Stimulated activated CD4-positive, alpha-beta T cell treated with anti-CD3 and anti-CD28 coated beads, Interleukin-4, amount 100 ng/mL, for 1 hour (primary cell): ENCODE data around the gene KCNMA1.
A peak's percentile ranks its signal among the peaks of the same experiment; 100 is the strongest.

Experiments
- DNase-seq: peaks from one replicate; pipeline ENCODE4 v3.0.0-alpha.2; 2020

The KCNMA1 gene

DNA sequence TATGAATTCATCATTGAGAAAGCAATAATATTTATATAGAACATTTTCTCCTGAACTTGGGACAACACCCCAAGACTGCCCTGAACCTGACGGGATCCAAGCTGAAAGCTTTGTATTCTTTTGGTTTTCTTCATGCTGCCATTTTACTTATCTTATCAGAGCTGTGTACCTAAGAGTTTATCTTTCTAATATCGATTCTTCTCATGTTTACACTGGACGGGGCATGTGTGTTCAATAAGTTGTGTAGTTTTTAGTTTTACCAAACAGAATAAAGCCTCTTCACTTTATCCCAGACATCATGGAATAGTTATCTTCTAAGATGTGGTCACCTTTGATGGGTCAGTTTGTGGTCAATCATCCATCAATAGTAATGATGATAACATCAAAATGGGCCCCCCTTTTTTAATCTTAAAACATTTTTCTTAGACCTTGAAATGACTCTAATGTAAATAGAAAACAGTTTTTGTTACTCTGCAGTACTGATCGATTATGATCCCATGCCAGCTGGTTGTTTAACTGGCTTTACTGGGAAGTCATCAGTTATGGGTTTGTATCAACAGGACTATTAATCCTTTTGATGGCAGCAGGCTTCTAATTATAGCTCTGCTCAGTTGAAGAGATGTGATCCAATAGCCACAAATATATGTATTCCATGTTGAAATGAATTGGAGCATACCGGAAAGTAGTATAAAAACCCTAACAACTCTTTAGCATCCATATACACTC lies 446.1 kb downstream of the KCNMA1 start:
- DNase-seq, result no peak

DNA sequence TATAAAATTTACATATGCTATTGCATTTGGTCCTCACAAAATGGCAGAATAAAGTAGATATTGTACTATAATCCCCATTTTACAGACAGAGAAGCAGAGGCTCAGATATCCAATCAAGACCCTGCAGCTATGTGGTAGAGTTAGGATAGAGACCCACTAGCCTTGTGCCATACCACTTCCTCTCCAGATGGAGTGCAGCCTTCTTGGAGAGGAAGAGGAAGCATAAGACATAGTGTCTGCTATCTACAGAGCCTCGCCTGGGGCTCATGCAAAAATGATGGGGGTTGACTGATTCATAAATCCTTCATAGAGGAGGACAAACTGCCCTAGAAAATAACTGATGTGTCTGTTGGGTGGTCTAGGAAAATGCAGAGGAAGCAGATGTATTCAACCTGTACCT lies 447.3 kb downstream of the KCNMA1 start:
- no peak for DNase-seq

DNA sequence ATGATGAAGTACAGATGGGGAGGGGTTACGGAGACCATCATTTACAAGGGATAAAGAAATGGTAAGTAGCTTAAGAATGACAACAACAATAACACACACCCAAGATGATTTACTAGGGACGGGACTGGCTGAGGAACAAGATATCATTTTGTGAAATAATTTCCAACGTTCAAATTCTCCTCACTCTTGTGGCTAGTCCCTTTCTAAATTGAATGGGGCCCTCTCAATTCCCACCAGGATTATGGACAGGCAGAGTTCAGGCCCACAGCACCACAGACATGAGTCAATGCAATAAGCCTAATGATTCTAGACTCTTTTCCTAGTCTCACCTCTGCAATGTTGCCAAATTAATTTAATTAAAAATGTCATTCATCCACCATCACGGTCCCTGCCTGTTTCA lies 448.1 kb downstream of the KCNMA1 start:
- DNase-seq, result no peak

DNA sequence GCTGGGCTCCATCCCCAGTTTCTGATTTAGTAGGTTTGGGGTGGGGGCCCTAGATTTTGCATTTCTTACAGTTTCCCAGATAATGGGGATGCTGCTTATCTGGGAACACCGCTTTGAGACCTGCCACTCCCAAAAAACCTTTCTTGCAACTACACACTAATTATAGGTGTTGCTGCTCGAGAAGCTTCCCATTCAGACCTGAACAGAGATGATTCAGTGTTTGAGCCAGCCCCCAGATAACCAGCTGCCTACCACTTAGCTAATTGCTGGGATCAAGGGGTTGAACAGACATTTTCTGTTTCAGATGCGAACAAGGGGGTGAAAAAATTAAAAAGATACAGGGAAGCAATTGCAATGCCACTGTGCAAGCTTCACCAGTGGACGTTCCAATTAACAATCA lies 448.5 kb downstream of the KCNMA1 start:
- no peak for DNase-seq

DNA sequence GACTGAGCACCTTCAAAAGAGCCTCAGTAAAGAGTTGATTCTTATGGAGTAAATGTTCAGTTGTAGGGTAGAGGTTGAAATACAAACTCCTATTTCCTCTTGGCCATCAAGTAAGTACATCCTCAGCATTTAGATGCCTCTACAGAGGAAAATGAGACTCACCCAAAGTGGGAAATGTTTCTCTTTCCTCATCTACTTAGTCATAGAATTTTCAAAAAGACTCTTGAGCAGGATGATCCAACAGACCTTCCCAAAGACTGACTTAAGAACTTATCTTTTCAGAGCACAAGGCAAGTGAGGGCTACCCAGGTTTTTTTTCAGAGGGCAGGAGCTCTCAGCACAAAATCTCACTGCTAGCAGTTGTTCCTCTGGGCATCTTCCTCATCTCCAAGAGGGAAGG lies 449.1 kb downstream of the KCNMA1 start:
- DNase-seq, result no peak

DNA sequence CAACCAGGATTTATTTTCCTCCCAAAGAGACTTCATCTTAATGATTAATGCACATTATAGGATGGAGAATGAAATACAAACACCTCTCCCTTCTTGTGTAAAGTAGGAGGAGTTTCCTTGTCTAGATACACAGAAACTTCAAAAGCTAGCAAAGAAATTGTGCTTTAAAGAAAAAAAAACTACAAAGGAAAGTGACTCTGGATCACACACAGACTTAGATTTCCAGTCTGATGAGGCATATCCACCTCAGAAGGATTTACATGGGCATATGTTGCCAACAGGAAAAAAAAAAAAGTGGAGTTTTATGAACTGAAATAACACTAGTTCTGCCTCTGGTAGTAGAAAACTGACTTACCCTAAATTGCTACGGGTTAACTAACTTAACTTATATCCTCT lies 449.6 kb downstream of the KCNMA1 start:
- no peak for DNase-seq

DNA sequence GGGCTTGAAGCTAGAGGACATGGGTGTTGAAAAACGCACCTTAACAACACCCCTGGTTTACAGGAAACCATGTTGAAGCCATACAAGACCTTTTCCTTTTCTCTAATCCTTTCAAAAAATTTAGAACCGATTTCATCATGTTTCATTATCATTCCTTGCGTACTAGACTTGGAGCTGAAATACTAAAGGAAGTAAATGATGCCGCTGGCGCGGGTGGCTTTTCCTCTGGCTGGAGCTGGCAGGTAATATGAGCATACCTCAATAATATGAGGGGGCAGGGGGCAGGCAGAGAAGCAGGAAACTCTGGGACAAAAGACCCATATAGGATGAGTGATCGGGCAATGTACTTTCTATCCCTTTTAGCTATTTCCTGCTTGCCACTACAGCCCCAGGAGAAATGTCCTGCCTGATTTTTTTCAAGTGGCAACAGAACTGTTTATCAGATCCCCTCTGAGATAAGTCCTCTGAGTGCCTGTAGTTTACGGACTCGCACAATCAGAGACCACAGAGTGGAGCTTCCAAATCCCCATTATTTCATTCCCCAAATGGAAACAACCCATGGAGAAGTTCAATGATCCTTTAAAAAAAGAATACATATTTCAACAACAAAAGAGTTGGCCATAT lies 450.1 kb downstream of the KCNMA1 start:
- no peak for DNase-seq

DNA sequence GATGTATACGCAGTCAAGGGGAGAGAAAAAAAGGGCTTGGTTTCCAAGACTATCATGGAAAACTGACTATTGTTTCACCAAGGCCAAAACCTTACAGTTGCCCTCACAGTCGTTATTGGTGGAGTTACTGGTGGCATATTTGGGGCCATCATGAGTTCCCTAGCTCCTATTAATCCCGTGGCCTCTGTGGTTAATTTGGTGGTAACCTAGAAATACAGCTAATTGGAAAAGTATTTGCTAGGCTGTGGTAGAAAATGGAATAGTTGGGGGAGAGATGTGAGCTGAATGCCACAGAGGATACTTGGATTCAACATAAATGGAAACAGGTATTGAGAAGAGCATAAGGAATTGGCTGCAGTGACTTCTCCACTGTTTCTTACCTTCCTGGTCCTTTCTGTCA lies 450.7 kb downstream of the KCNMA1 start:
- DNase-seq, result no peak

DNA sequence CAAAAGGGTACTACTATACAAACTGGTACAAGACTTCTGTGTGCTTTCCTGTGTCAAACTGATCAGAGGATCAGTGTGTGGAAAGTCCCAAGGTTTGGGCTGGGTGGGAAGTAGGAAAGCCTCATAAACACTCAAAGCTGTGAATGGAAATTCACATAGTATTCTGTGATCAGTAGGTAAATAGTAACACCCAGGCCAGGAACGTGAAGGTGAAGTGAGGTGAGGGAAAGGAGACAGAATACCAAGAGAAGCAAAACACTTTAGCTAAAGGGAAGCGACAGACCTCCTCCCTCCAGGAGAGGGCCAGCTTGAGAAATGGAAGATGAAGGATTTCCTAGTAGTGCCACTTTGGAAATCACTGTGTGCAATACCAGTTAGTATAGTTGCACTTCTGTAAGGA lies 451.9 kb downstream of the KCNMA1 start:
- DNase-seq, result no peak

DNA sequence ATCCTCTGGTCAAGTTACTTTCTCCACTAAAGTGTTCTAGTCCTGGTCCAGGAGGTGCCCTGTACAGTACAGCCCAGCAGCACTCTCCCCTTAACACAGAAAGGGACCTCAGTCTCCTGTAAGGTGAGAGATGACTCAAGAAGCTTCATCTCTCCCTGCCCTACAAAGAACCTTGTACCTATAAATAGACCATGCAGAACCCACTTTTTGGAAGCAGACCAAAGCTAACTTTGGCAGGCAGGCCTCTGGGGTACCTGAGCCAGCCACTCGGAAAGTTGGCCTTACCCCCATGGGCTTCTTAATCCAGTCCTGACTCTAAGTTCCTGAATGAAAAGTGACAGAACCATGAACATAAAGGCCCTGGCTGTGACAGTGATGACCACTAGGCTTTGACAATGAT lies 454.8 kb downstream of the KCNMA1 start:
- DNase-seq, result no peak

DNA sequence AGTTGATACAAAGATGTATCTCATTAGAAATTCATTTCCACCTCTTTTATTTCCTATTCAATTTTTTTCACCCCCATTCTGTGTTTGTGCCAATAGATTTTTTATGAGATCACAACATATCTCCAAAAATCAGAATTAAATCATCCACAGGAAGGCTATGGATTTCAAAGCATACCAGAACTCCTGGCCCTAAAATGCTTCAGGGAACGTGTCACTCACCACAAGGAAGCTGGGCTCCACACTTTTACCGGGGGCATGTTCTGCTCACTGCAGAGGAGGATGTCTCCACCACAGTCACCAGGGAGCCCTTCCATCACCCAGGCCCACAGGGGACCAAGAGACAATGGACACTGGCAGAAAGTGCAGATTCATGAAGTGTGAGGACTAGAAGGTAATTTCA lies 456.8 kb downstream of the KCNMA1 start:
- DNase-seq, result no peak

DNA sequence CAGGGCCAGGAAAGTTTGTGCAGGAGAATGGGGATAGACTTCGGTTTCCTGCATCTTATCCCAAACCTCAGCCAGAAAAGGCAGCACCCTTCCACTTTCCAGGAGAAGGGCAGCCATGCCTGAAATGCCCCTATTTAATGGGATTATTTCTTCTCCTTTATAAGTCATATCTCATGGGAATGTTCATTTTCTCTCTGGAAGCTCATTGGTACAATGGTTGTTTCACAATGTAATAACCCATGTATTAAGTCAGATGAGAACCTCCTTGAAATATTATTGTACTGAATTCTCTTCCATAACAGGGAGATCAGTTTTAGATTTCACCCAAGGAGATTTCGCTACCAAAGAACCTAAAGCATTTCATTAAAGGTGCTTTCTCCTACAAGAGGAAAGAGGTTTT lies 457.5 kb downstream of the KCNMA1 start:
- no peak for DNase-seq

DNA sequence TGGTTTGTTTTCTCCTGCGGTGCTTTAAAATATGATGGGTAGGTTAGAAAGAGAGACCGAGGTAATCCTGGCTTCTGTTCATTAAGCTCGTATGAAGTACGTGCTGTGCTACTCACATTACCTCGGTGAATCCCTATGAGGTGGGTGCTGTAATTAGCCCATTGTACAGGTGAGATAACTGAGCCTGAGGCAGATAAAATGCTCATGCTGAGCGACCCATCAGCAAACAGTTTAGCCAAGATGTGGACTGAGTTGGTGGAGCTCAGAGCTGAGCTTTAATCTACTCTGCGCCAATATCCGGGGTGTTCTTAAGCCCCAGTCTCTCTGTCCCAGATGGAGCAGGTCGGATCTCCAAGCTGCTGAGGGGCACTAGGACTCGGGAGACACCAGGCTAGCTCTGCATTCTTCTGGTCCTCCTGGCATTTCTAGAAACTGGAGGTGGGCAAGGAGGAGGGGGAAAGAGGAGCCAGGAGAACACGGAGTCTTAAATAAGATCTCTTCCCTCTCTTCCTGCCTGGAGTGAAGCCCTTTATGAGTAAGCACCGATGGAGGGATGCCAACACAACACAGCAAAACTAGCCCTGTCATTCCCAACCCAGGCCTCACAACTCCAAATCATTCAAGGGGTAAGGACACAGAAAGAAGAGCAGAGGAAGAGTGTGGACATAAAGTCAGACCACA lies 458.5 kb downstream of the KCNMA1 start:
- no peak for DNase-seq

DNA sequence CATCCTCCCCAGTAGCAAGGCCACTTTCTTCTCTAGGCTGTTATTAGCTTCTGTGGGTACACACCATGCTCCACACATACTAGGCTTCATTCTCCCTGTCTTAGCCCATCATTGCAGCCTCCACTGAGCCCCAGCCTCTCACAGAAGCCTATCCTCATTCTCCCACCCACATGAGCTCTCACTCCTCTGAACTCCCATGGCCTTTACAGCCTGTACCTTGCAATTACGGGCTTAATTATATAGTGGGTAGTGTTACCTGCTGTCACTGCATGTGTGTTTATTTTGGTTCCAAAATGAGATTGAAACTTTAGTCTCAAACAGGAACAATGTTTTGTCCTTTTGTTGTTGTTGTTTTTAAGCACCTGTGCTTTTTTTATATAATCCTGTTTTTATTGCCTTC lies 460.0 kb downstream of the KCNMA1 start:
- DNase-seq, result no peak

DNA sequence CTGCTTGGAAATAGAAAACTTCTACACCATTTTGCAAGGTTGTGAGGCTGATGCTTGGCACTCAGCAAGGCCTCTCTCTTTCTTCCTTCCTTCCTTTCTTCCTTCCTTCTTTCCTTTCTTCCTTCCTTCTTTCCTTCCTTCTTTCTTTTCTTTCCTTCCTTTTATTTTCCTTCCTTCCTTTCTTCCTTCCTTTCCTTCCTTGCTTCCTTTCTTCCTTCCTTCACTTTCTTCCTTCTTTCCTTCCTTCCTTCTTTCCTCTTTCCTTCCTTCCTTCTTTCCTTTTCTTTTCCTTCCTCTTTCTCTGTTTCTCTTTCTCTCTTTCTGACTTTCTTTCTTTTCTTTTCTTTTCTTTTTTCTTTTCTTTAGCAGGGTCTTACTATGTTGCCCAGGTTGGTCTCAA lies 460.4 kb downstream of the KCNMA1 start:
- no peak for DNase-seq

DNA sequence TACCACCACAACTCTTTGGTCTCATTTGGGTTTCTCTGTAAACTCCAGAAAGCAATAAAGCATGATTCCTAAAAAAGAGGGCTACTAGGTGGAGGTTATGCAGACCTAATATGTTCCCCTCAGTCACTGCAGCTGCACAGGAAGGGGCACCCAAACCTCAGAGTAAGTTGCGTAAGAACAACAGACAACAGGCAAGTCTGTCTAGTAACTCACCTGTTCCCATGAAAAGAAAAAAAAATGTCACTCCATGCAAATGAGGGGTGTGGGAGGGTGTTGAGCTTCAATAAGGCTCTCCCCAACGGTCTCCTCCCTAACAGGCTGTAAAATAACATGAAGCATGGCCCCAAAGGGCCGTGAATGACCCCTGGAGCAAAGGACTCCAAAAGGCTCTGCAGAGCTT lies 461.4 kb downstream of the KCNMA1 start:
- DNase-seq, result no peak

DNA sequence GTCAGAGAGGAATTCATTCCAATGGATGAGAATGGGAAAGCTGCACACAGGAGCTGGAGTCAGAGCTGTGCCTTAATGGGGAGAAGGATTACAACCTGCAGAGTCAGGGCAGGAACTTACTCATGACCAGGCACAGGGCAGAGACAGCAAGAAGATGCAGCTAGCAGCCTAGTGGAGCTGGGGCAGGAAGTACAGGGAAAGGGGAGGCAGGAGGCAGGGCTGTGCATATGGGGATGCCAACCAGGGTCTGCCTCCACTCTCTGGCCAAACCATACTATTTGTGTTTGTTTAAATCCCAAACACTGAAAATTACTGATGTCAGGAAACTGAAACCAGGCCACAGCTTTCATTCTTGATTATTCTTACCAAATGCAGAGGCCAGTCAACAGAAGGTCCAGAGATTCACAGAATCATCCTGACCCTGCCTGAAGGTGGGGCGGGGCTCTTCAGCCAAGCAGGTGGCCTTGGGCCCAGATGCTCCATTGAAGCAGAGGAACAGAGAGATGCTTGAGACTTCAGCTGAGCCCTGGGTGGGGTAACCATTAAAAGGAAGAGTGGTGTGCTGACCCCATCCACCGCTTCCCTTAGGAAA lies 461.9 kb downstream of the KCNMA1 start:
- DNase-seq, result no peak

DNA sequence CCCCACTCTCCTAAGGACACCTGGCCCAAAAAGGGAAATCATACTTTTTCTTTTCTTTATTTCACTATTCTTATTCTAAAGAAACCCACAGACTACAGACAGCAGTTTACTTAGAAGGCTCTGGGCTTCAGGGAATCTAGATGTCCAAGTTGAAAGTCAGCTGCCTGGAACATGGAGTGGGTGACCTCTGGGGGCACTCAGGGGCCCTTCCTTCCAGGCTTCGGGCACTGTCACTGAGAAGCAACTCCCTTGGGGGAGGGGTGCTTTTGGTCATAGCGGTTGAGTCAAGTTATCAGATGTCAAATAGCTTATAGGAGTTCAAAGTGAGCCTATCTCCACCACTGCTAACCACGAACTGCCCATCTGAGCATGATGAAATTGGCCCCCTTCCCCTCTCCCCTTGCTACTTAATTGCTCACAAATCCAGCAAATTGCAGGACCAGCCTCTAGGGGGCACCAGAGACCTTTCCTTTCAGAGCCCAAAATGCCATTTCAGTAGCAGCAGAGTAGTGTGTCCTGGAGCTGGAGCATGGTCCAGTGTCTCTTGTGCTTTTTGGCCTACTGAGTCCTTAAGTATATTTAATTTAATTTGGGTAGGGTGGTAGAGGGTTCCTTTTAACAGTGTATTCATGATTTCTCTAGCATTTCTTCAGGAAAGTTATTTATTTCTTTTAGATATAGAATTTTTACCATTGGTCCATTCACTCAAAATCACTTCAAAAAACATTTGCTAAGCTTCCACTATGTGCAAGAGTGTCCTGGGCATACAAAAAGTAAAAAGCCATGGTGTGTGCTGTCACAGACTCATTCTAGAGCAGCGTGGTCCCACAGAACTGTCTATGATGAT lies 463.8 kb downstream of the KCNMA1 start:
- peak; percentile 58 for DNase-seq

DNA sequence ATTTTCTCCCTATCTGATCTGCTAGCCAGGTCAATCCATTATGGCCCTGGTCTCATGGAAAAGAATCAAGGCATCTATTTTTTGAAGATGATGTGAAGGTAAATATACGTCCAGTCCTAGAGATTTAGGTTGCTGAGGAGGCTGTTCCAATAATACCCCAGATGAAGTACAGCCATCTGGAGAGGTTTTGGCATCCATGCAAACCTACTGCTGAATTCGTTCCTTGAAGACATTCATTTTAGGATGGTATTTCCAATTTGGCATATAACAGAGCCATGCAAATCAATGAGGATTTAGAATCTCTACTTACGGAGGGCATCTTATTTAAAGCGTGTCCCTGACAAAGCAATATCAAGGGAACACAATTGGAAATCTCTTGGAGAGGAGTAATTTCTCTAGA lies 465.5 kb downstream of the KCNMA1 start:
- DNase-seq, result no peak

DNA sequence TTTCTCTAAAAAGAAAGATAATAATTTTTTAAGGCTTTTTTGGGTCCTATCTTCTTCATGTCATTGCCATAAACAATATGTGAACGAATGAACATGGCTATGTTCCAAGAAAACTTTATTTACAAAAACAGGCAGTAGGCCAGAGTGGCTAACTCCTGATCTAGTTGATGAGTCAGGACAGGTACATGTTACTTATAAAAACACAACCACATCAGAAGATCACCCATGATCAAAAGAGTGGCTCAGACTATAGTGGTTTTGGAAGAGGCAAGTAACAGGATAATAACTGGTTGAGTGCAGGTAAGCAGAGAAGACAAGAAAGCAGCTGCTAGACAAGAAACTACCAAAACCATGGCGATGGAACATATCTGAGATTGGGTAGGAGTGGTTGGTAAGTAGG lies 468.7 kb downstream of the KCNMA1 start:
- DNase-seq, result no peak

DNA sequence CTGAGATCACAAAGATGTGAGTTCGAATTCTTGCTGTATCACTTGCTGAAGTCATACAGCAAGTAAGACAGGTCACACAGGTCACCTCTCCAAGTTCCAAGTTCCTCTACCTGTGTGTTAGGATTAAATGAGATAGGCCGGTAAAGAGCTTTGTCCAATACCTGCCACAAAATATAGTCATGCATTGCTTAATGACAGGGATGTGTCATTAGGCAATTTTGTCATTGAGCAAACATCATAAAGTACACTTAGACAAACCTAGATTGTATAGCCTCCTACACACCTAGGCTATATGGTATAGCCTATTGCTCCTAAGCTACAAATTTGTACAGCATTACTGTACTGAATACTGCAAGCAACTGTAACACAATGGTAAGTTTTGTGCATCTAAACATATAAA lies 469.4 kb downstream of the KCNMA1 start:
- DNase-seq, result no peak

DNA sequence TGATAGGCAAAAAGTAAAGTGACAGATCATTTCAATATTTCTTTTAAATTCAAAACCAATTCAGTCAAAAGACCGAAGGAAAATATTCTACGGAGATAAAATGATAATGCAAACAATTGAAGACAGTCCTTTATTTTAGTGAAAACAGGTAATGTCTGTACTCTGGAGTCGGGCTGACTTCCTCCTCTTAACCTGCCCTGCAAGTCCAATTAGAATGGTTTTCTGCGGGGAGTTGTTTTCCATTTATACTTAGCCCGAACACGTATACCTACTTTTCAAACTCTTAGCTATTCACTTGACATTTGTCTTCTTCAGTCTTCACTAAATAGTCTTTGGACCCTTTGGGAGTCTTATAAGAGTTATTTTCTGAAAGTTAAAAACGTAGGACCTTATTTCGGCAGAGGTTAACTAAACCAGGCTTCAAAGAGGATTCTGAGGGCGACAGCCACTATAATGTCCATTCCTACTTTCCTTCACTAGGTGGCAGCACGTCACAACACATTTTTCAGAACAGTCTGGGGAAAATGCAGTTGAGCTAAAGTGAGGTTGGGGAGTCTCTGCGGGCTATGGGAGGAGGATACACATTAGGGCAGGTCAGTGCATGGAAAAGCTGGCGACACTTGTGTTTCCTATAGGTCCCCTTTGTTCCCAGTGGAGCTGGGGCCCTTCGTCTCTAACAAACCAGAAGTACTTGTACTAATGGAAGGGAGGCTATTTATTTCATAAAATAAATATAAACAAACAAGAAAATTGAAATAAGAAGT lies 472.0 kb downstream of the KCNMA1 start:
- no peak for DNase-seq
